Neural crest cell (in vitro differentiated cells): ENCODE data around the gene COL18A1. TPM values are rescaled to one million over a fixed set of nuclear protein-coding genes. Genes with fewer than 3 reads are reported as not detected.

Source experiments
- DNase-seq: peaks from one replicate; pipeline ENCODE4 v3.0.0; 2021; ENCODE audit warnings: low read depth, mixed read lengths, low spot score
- H3K27ac Mint-ChIP-seq: one replicate; pipeline ENCODE4 v1.8.0; 2021; ENCODE audit warnings: mild to moderate bottlenecking, mixed read lengths; ENCODE audit not compliant: unreplicated experiment
- H3K27me3 Mint-ChIP-seq: 2 replicates; pipeline ENCODE4 v1.8.0; 2021; ENCODE audit warnings: low read depth, mild to moderate bottlenecking, mixed read lengths
- H3K36me3 Mint-ChIP-seq: 2 replicates; pipeline ENCODE4 v1.8.0; 2021; ENCODE audit warnings: low read depth, mild to moderate bottlenecking, mixed read lengths
- H3K4me1 Mint-ChIP-seq: 2 replicates; pipeline ENCODE4 v1.8.0; 2021; ENCODE audit warnings: mixed read lengths
- H3K4me3 Mint-ChIP-seq: one replicate; pipeline ENCODE4 v1.8.0; 2021; ENCODE audit warnings: mild to moderate bottlenecking, mixed read lengths
- H3K9me3 Mint-ChIP-seq: 2 replicates; pipeline ENCODE4 v1.8.0; 2021; ENCODE audit warnings: mixed read lengths
- CTCF ChIP-seq: fragments of 200-600 bp; sonication (generic); conservative IDR thresholded peaks from 2 replicates; pipeline ENCODE4 v1.5.0; 2021; ENCODE audit warnings: antibody characterized with exemption, mild to moderate bottlenecking
- total RNA-seq: library from RNA; stranded (reverse); gene quantifications from 2 replicates; pipeline ENCODE4 v1.2.1, GENCODE V29; 2021

Gene COL18A1
- total RNA-seq, 1 donor from 2014 or later, result 19.2 TPM

- no peaks in the 10 kb centered on the region for H3K36me3 Mint-ChIP-seq
- no peak overlapping the region for H3K27ac Mint-ChIP-seq
- TF ChIP-seq CTCF, result no peak
- no peak for DNase-seq
- no peak overlapping the region for H3K4me3 Mint-ChIP-seq
- H3K4me1 Mint-ChIP-seq, result peaks cover 5% of the 10 kb centered on the region
- H3K9me3 Mint-ChIP-seq, result no peaks in the 10 kb centered on the region
- peaks cover 17% of the 10 kb centered on the region for H3K27me3 Mint-ChIP-seq
Observed at GRCh38 chr21:45387506-45387905, 17.5 kb upstream of the COL18A1 start.

GRCh38 chr21:45388011-45388521, 16.9 kb upstream of the COL18A1 start:
- H3K27ac Mint-ChIP-seq, result no peak overlapping the region
- H3K9me3 Mint-ChIP-seq, result no peaks in the 10 kb centered on the region
- peaks cover 16% of the 10 kb centered on the region for H3K27me3 Mint-ChIP-seq
- no peak for TF ChIP-seq CTCF
- DNase-seq, result no peak
- H3K36me3 Mint-ChIP-seq, result no peaks in the 10 kb centered on the region
- peaks cover 5% of the 10 kb centered on the region for H3K4me1 Mint-ChIP-seq
- H3K4me3 Mint-ChIP-seq, result no peak overlapping the region

DNA sequence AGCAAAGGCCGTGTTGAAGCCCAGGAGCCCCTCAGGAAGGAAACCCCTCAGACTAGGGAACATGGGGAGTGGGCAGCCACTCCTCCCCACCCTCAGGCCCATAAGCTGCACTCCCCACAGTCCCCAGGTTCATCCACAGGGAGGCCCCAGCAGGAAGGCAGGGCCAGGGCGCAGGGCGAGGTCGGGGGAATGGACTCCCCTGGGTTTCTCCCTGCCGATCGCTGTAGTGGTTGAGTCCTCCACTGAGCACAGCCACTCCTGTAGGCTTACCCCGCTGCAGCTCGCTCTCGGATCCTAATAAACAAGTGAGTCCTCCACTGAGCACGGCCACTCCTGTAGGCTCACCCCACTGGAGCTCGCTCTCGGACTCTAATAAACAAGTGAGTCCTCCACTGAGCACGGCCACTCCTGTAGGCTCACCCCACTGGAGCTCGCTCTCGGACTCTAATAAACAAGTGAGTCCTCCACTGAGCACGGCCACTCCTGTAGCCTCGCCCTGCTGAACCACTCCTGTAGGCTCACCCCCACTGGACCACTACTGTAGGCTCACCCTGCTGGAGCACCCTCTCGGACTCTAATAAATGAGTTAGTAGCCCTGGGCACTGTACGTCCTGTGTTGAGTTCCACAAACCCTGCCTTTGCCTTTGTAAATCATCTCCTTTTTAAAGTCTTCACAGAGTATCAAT, 16.2 kb upstream of the COL18A1 start:
- no peak overlapping the region for H3K27ac Mint-ChIP-seq
- peaks cover 5% of the 10 kb centered on the region for H3K4me1 Mint-ChIP-seq
- no peaks in the 10 kb centered on the region for H3K36me3 Mint-ChIP-seq
- peaks cover 16% of the 10 kb centered on the region for H3K27me3 Mint-ChIP-seq
- DNase-seq, result no peak
- H3K9me3 Mint-ChIP-seq, result no peaks in the 10 kb centered on the region
- no peak for TF ChIP-seq CTCF
- H3K4me3 Mint-ChIP-seq, result no peak overlapping the region

- no peaks in the 10 kb centered on the region for H3K9me3 Mint-ChIP-seq
- TF ChIP-seq CTCF, result no peak
Observed at GRCh38 chr21:45390121-45390751, 14.7 kb upstream of the COL18A1 start.

GRCh38 chr21:45390831-45391742, 13.9 kb upstream of the COL18A1 start:
- H3K27me3 Mint-ChIP-seq, result peaks cover 22% of the 10 kb centered on the region
- TF ChIP-seq CTCF, result no peak
- no peaks in the 10 kb centered on the region for H3K9me3 Mint-ChIP-seq
- no peak overlapping the region for H3K27ac Mint-ChIP-seq
- H3K4me3 Mint-ChIP-seq, result no peak overlapping the region
- DNase-seq, result no peak
- no peaks in the 10 kb centered on the region for H3K36me3 Mint-ChIP-seq
- H3K4me1 Mint-ChIP-seq, result peaks cover 5% of the 10 kb centered on the region

More at GRCh38 chr21:45390121-45390751, 14.7 kb upstream of the COL18A1 start:
- Mint-ChIP-seq H3K36me3 (no peaks in the 10 kb centered on the region), H3K4me1 (peaks cover 5% of the 10 kb centered on the region), H3K4me3 (no peak overlapping the region), H3K27ac (no peak overlapping the region), H3K27me3 (peaks cover 19% of the 10 kb centered on the region)
- no peak for DNase-seq
